Stimulated activated CD8-positive, alpha-beta memory T cell treated with anti-CD3 and anti-CD28 coated beads, Interleukin-12 subunit alpha, Interleukin-12 subunit beta, amount 100 ng/mL, for 24 hours (primary cell): ENCODE data around the gene HBE1.
"Not testable (repeated sequence)": the region's sequence is repeated elsewhere in the genome, so short reads cannot be mapped to it uniquely, and the experiment has no call there.

Experiments used
- DNase-seq: peaks from one replicate; pipeline ENCODE4 v3.0.0-alpha.2; 2020; ENCODE audit errors: extremely low read depth

HBE1 gene

DNA sequence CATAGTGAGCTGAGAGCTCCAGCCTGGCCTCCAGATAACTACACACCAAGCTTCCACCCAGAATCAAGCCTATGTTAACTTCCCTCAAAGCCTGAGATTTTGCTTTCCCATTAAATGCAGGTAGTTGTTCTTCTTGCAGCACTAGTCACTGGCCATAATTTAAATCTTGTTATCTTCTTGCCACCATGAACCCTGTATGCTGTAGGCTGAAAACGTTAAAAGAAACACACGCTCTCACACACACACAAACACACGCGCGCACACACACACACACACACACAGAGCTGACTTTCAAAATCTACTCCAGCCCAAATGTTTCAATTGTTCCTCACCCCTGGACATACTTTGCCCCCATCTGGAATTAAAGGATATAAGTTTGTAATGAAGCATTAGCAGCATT is 16.3 kb downstream of the HBE1 start:
- DNase-seq = not testable (repeated sequence)

DNA sequence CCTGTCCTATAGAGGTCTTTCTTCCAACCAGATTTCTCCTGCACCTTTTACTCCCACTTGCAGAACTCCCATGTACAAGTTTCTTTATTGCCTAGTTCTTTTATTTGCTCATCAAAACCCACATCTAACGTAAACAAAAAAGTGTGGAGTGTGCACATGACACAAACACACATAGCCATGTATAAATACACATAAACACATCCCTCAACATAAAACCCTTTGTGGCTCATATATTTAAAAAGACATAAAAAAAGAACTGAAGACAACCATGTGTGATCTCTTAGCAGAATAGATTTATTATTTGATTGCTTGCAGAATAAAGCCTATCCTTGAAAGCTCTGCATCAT is 16.9 kb downstream of the HBE1 start:
- no peak for DNase-seq

DNA sequence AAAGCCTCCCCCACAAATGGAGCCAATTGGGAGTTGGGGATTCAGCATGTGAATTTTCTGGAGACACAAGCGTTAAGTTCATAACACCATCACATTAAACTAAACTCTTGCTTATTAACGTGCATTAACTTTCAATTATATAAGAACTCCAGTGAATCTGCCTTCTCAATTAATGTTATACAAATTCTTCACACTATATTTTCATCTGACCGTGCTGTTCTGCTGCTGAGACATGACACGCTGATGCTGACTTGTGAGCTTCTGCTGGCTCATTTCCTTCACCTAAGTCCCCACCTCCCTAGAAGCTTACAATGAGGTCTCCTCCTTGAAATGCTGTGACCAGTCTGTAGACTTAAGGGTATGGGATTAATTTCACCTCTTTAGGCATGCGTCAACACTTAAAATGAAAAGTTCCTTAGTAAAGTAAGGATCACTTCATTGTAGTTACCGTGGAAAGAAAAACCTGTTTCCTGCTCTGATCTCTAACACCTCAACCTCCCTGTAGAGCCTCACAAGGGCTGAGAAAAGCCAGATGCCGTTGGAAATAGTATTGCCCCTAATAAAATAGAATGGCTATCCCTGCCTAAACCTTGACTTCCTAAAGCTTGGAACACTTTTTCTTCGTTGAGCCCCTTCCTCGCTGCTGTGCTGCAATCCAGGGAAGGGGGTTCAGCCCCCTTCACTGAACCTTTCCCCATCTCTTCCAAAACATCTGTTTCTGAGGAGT is 17.4 kb downstream of the HBE1 start:
- DNase-seq = no peak

DNA sequence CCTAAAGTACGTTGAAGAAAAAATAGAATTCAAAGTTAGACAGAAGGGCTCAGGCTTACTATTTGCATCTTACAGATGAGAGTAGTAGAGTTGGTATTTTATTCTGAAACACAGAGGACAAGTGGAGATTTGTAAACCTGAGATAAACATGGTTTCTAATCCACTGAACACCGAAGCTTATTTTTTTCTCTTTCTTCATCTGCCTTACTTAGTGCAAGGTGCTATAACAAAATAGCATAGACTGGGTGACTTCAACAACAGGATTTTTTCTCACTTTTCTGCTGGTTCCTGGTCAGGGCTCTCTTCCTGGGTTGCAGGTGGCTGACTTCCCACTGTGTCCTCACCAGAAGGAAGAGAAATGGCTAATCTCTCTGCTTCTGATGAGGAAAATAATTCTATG is 18.0 kb downstream of the HBE1 start:
- no peak for DNase-seq

DNA sequence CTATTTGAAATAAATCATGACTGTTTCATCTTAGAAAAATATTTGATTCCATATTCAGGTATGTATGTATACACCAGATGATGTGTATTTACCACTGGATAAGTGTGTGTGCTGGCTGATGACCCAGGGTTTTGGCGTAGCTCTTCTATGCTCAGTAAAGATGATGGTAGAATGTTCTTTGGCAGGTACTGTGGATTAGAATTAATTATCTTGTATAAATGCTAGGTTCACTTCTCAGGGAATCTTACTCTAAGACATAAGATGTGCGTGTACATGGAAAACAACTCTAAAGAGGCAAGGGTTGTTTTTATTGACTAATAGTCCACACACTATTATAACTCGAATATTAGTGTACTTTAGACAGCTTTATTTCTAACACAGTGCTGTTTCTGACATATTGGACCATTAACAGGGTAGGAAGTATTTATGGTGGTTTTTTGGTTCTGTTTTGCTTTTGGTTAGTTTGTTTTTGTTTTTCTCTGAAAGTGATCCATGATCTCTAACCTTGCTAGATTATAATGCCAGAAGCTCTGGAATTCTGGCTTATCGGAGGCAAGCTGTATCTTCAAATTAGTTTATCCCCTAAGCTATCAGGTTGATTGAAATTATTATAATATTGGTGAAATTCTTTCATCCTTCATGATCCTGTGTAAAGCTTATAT is 19.1 kb downstream of the HBE1 start:
- no peak for DNase-seq

DNA sequence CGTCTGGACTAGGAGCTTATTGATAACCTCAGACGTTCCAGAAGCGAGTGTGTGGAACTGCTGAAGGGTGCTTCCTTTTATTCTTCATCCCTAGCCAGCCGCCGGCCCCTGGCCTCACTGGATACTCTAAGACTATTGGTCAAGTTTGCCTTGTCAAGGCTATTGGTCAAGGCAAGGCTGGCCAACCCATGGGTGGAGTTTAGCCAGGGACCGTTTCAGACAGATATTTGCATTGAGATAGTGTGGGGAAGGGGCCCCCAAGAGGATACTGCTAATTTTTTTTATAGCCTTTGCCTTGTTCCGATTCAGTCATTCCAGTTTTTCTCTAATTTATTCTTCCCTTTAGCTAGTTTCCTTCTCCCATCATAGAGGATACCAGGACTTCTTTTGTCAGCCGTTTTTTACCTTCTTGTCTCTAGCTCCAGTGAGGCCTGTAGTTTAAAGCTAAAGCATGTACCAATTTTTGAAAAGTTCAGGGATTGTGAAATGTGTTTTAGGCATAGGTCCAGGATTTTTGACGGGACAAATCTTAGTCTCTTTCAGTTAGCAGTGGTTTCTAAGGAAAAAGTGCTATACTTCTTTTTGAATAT is 19.8 kb downstream of the HBE1 start, which contains the start of gene HBG1:
HBG1 (minus strand) TSS at position 51 of the 590 bp plus-strand sequence. CDS start 53 bp downstream, outside the sequence.
- not testable (repeated sequence) for DNase-seq

DNA sequence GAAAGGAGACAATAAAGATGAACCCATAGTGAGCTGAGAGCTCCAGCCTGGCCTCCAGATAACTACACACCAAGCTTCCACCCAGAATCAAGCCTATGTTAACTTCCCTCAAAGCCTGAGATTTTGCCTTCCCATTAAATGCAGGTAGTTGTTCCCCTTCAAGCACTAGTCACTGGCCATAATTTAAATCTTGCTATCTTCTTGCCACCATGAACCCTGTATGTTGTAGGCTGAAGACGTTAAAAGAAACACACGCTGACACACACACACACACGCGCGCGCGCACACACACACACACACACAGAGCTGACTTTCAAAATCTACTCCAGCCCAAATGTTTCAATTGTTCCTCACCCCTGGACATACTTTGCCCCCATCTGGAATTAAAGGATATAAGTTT is 21.2 kb downstream of the HBE1 start:
- DNase-seq = not testable (repeated sequence)

DNA sequence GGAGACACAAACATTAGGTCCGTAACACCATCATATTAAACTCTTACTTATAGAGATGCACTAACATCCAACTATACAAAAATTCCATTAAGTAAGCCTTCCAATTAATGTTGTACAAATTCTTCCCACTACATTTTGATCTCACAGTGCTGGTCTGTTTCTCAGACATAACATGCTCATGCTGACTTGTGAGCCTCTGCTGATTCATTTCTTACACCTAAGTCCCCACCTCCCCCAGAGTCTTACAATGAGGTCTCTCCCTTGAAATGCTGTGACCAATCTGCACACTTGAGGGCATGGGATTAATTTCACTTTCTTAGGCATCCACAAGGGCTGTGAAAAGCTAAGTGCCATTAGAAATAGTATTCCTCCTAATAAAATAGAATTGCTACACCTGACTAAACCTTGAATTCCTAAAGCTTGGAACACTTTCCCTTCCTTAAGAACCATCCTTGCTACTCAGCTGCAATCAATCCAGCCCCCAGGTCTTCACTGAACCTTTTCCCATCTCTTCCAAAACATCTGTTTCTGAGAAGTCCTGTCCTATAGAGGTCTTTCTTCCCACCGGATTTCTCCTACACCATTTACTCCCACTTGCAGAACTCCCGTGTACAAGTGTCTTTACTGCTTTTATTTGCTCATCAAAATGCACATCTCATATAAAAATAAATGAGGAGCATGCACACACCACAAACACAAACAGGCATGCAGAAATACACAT is 22.1 kb downstream of the HBE1 start:
- DNase-seq = no peak

DNA sequence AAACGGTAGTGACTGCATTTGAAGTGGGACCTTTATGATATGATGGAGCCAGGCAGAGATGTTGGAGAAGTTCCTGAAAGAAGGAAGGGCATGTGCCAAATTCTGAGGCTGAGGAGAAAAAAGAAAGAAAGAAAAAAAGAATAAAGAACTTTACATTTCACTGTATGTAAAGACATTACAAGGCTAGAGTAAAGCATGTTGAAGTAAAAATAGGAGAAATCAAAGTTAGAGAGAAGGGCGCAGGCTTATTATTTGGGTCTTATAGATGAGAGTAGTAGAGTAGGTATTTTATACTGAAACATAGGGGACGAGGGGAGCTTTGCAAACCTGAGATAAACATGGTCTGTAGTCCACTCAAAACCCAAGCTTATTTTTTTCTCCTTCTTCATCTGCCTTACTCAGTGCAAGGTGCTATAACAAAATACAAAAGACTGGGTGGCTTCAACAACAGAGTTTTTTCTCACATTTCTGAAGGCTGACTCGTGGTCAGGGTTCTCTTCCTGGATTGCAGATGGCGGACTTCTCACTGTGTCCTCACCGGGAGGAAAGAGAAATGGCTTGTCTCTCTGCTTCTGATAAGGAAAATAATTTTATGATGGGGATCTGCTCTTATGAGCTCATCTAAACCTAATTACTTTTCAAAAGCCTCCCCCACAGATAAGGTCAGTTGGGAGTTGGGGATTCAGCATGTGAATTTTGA is 22.8 kb downstream of the HBE1 start:
- DNase-seq = no peak

DNA sequence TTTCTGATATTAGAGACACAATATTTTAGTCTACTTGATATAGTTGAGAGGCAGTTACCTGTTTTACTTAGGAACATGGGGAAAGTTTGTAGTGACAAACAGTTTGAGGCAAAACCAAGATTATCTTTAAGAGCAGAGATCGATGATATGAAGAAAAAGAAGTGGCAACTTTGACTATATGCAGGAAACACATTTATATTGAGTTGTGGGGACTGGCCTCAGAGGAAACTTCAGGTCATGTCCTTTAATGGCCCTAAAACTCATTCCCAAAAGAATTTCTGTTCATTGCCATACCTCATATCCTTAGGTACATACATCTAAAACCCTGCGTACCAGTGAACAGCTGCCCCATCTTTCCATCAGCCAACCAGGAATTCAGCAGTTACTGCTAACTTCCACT is 24.6 kb downstream of the HBE1 start:
- DNase-seq = no peak

DNA sequence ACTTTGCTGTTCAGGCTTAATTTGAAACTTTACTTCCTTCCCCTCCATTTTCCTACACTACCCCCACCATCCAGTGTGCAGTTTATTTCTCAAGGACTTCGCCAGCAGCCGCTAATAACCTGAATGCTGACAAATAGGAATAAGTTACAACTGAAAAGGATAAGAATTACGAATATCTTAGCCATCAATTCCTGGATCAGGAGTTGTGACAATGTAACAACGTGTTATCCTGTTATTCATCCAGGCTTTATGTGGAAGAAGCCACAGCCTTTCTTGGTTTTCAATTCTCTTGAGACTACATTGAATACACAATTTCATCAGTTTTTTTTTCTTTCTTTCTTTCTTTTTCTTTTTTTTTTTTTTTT is 25.9 kb downstream of the HBE1 start:
- no peak for DNase-seq

DNA sequence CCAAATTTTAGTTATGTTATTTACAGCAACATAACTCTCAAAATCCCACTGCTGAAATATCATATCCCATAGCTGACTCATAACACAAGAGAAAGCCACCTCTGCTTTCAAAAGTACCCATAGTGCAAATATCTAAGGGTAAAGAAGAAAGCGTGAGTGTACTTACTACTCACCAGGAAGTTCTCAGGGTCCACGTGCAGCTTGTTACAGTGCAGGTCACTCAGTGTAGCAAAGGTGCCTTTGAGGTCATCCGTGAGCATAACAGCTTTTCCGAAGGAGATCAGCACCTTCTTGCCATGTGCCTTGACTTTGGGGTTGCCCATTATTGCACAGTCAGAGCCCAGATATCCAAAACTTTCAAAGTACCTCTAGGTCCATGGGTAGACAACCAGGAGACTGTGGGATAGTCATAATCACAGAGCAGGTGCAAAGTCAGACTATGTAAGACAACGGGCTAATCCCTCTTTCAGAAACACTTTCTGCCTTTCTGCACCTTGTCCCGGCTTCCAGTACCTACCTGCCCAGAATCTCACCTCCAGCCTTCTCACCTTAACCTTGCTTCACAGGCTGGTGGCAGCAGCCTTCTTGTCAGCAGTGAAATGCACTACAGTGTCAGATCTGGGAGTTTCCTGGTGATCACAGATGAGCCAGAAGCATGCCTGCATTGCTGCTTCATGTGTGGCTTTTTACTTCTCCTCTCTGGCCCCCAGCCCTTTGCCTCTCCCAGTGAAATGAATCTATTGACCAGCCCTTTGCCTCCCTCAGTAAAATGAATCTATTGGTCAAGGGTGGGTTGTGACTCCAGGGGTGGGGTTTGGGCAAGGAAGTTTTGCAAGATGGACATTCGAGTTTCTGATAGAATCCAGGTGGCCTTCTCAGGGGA is 26.6 kb downstream of the HBE1 start:
- no peak for DNase-seq

DNA sequence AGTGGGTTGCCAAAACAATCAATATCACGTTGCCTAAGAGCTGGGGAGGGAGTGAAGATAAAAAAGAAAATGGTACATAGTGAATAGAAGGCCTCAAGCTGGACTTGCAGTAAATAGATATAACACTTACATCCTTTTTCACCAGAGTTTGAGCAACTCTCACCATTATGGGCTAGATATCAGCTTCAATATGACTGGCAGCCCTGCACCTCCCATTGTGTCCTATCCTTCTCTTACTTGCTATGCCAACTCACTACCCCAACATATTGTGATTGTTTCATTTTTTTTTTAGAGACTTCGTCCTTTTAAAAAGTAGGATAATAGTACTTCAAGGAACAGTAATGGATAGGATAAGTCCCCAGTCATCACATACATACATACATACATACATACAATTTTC is 27.5 kb downstream of the HBE1 start:
- DNase-seq = no peak

DNA sequence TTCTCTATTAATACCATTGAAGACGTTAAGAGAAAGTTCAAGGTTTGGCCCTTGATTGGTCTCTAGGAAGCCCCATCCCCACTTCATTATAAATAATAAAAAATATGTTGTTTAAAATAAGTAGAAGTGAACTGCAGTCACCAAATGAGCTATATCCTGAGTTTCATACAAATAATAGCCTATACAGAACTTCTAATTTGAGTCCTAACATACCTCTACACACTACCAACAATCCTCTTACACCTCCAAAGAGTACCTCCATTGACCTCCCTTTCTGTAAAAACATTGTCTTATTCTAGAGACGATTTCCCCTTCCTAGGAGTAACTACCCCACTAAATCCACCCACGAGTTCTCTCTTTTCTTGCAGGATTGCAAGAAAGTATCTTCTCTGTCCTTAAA is 28.3 kb downstream of the HBE1 start:
- no peak for DNase-seq

DNA sequence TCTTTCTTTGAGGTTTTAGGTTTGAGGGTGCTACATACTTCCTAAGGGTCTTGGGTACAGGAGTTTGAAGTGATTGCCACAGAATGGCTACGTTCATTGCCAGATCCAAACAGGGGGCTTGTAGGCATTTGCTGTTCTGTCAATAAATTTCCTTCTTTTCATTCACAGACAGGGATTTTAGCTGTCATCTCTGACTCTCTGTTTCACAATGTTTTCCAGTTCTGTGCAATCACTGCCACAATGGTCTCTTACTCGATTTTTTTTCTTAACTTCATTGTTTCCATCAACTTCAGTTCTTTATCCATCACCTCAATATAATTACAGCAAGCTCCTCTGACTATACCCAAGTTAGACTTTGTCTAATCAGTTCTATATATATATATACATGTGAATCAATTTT is 29.3 kb downstream of the HBE1 start:
- DNase-seq = no peak

DNA sequence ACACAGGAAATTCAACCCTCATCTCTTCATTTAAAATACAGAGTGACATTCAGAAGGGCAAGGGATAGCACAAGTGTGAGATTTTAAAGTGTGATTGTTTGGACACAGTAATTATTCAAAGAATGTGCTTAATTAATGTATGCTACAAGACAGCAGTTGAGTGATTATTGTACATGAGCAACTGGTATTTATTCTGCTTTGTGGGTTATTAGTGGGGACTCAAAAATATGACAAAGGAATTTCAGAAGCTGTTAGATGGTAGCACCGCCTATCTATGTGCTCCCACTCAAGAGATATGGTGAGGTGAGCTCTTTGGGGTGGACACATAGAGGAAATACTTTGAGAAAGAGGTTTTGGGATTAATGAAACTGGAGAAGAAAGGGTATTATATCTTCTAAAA is 29.7 kb downstream of the HBE1 start:
- no peak for DNase-seq

DNA sequence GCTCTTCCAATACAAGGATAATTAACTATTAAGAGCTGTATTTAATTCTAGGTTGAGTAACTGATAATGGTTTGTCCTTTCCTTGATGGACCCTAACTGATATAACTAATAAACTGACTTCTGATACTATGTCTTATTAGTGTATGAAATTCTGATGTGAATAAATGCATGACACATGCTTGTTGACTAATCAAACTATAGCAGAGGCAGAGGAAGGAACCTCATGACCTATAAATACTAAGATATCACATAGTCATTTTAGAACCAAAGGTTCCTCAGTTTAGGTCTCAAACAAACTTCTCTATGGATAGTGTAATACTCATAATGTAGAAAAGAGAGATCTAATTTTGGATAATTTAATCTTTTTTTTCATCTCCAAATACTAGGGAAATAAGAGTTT is 30.7 kb downstream of the HBE1 start:
- DNase-seq = no peak

DNA sequence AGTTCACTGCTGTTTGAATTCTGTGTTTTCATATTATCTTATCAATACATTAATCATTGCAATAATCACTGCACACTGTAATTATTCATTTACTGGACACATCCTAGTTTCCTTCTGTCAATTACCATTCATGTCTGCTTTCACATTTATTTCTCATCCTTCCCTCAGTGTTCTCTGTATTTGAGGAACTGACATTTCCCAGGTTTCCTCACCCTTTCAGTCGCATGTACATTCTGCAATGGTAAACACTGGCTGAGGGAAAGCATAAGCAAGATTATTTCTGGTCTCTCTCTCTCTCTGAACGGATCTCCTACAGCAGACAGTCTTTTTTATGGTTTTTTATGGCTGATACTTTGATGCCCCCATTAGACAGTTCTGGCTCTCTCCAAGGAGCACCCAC is 31.3 kb downstream of the HBE1 start:
- no peak for DNase-seq

DNA sequence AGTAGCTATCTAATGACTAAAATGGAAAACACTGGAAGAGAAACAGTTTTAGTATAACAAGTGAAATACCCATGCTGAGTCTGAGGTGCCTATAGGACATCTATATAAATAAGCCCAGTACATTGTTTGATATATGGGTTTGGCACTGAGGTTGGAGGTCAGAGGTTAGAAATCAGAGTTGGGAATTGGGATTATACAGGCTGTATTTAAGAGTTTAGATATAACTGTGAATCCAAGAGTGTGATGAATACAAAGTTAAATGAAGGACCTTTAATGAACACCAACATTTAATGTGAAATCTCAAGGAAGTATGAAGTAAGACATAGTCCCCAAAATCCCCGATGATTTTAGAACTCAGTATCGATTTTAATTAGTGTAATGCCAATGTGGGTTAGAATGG is 32.3 kb downstream of the HBE1 start:
- DNase-seq = no peak

DNA sequence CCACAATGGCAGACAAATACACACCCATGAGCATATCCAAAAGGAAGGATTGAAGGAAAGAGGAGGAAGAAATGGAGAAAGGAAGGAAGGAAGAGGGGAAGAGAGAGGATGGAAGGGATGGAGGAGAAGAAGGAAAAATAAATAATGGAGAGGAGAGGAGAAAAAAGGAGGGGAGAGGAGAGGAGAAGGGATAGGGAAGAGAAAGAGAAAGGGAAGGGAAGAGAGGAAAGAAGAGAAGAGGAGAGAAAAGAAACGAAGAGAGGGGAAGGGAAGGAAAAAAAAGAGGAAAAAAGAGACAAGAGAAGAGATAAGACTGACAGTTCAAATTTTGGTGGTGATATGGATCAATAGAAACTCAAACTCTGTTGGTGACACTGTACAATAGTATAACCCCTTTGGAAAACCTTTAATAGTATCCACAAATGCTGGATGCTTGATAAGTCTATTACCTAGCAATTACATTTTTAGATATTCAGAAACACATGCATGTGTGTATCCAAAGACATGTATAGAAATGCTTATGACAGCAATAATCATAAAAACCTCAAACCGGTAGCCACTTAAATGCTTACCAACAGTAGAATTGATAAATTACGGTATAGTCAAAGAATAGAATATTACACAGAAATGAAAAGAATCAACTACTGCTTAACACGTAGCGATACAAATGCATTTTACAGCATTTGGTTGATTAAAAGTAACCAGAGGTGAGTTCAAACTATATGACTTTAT is 34.2 kb downstream of the HBE1 start:
- no peak for DNase-seq
